GM19463 (cell line): ENCODE results near the gene TIAM2.
A peak's percentile ranks its signal among the peaks of the same experiment; 100 is the strongest.
"Not testable (repeated sequence)": the region's sequence is repeated elsewhere in the genome, so short reads cannot be mapped to it uniquely, and the experiment has no call there.

Source experiments
- ATAC-seq: cut with Tn5 transposase; IDR thresholded peaks from one replicate; pipeline ENCODE4 v1.9.1; 2021; ENCODE audit warnings: mild to moderate bottlenecking, moderate library complexity; ENCODE audit not compliant: unreplicated experiment

TIAM2 gene

DNA sequence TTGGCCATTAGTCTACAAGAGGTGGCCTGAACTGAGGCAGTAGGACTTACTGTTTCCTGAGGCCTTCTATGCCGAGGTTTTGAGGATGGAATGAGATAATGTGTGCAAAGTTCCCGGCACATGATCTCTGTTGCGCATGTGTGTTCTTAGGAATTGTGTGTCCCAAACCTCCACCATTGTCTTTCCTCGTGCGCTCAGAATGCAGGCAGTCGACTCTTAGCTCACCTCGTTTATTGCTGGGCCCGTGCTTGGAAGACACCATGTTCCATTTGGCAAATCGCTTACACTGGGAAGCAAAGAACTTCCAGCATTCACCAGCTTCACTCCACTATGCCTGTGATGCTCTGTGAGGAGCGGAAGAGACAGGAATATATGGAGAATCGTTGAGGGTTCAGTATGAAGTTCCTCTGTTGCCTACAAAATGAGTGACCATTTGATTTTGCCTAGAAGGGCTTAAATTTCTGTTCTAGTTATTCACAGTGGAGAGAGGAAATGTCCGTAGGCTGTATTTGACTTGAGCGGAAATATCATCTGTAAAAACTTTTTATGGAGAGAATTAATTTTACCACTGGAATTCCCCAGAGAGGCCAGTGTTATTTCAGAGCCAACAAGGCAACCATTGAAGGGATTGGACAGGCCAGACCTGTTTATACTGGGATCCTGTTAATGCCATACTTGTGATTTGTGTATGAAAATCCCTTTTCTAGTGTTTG lies 193.0 kb downstream of the TIAM2 start:
- ATAC-seq: no peak

DNA sequence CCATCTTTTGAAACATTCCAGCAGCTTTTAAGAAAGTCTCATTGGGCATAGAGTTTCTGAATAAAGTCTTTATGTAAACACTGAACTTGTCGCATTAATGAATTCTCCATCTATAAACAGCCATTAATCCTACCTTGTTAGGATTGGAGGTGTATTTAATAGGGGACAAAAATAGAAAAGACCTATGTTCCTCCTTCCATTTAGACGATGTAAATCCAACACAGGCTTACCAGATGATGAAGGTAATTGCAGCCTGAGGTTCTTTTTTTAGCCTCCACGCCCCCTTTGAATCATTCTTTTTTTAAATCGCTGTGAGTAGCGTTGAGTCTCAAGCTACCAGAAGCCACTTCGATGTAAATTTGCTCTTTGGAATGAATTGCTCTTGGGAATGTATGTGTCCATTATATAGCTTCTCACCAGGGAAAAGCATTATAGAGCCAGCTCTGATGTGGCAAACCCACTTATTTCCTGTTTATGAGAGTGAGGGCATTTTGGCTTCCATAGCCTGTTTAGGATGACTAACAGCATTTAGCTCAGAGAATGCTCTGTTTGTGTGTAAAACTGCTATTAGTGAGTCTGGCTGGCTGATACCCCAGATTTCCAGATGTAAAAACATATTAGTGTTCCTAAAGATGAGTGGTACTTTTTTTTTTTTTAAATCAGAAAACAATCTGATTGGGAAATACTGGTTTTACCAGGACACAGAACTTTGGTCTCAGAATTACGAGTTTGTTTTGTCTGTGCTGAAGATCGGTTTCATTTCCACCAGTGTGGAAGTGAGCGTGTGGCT lies 193.8 kb downstream of the TIAM2 start:
- no peak for ATAC-seq

DNA sequence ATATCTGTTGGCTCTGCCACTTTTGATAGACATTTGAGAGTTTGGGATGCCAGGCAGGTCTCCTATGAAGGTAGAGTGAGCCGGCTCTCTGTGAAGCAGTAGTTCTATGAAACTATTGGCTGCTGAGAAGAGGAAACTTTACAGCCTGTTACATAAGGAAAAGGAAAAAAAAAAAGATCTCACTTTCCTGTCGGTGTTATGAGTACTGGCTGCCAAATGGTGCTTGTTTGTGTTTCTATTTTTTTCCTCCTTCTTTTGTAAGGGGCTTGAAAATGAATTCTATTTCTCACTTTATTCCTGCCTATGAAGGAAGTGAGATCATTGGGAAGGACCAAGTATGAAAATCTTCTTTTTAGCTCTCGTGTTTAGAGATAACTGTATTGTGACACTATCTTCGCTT lies 195.6 kb downstream of the TIAM2 start:
- ATAC-seq: no peak

DNA sequence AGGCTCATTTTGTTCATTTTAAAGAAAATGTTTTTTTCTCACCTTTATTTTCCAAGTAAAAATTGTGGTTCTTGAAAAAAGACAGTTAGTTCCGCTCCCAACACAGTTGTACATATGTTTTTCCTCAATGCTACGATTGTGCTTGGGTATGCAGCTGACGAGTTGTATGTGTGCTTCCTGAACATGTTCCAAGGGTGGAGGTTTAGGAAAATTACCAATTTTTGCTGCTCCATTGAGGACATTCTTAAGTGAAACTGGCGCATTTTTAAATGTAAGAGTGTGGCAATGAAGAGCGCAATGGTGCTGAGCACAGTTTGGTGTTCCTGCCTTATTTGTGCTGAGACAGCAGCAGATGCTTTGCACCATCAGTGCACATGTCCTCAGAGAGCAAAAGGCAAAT lies 198.4 kb downstream of the TIAM2 start:
- ATAC-seq: no peak

DNA sequence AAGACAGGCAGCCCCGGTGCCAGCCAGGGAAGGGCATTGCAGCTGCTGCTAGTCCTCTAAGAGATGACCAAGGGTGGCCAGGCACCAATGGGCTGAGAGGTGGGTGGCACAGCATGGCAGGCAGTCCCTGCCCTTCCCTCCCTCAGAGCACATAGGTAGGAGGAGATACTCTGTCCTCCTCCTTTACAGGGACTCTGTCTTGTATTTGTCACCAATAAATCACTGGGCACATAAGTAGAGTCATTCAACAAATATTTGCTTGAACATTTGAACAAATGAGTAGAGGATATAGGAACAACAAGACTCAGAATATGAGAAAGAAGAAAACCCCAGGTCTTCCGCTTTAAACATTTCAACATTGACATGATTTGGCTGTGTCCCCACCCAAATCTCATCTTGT lies 199.3 kb downstream of the TIAM2 start:
- no peak for ATAC-seq

DNA sequence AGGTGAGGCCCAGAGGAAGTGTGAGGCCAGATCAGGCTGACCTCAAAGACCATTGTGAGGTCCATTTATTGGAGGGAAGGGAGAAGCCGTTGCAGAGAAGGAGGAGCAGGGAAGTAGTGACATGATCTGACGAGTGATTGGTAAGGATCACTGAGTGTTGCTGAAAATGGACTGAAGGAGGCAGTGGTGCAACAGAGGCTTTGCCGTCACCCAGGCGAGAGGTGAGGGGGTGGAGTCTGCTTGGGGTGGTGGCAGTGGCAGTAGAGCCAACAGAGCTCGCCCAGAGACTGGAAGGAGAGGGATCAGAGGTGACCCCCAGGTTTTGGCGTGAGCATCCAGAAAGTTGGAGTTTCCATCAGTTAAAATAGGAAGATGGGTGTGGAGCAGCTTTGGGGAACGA lies 200.8 kb downstream of the TIAM2 start:
- ATAC-seq: no peak

DNA sequence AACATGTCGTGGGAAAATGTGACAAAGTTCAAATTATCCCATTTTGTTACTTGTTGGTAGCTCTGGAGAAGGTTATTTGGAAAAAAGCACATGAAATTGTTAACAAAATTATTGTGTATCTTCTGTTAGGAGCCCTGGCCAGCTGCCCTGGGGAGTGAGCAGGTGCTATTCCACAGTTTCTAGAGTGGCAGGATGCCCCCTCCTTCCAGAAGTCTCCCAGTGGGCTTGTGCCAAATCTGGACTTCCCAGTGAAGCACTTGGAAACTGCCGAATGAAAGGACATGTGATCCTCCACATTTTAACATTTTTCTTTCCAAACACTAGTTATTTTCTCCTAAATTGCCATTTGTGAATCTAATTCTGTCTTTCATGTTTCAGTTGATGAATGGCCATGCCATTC lies 201.8 kb downstream of the TIAM2 start:
- ATAC-seq: no peak

DNA sequence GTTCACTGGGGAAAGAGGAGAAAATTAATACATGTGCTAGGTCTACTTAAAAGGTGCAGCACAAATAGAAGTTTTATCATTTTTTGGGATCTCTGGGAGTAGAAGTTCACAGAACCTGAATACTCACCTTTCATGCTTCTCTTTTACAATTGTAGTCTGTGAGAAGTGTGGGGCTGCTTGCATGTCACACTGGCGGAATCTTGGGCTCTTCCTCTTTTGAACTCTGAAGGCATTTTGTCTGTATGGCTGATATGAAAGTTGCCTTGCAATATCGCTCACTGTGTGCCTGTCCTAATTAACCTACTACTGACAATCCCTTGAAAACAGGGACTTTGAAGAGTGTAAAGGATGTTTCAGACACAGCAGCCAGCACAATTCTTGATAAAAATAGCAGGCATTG lies 202.8 kb downstream of the TIAM2 start:
- no peak for ATAC-seq

DNA sequence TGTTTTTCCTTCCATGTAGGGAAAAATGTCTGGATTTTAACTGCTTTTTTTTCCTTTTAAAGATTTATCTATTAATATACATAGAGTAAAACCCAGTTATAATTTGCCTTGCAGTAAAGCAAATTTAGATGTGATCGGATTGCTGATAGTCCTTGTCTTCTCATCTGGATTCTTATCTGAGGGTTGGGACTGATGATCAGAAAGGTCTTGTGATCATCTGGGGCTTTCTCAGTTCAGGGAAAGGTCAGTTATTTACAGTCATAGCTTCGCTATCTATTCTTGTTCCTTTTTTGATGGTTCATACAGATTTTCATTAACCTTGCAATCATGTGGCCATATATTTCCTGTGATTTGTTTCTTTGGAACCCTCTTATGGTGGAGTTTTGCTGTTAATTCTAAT lies 204.9 kb downstream of the TIAM2 start:
- ATAC-seq: peak; percentile 77

DNA sequence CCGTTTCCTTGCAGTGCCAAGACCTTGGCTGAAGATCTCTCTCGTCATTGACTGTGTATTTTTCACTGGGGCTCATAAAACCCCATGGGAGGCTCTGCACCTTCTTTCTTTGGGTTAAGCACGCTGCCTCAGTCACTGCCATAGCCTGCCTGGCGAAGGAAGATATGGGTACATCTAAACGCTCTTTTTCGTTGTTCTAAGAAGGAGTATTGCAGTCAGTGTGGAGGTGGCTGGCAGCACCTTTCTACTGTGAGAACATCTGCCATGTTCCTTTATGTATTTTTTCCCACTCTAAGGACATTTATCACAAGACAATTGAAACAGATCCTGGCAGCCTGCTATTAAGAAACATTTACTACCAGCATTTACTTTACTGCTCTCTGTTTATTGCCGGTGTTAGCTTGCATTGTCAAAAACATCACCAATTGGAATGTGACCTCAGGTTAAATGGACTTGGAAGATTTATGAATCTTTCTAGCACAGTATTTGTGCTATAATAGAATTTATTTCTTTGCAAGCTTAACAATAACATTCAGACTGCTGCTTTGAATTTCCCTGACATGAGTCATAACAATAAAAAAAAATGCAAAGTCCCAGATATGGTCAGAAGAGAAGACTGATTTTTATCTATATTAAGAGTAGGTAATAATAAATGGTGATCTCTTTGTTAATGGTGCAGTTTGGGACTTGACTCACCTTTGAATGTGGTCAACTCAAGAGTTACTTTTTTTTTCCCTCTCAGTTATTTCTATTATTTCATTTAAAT lies 206.5 kb downstream of the TIAM2 start:
- peak; percentile 46 for ATAC-seq

DNA sequence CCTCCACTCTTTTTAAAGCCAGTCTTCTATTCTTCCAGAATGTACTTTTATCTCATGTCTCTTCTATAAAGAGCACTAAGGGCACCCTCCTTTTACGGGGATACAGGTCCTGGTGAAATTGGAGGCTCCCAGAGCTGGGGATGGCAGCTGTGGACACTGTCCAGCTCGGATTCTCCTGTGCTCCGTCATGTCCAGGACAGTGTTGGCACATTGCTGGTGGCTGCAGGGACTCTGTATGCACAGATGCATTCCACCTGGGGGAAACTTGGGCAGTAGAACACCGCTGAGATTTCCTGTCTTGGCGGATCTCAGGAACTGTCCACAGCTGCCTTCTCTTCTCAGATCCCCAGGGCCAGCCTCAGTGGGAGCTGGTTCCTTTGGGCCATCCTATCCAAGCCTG lies 212.1 kb downstream of the TIAM2 start:
- ATAC-seq: no peak

DNA sequence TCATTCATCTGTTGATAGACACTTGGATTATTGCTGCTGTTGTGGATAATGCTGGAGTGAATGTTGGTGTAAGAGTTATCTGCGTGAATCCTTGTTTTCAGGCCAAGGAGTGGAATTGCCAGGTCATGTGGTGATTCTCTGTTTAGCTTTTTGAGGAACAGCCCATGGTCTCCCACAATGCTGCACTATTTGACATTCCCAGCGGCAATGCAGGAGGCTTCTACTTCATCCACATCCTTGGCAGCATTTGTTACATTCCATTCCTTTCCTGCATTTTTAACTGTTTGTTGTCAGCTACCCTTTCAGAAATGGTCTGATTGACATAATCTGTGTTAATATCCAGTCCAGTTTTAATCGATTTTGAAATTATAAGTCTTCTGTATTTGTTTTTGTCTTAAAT lies 217.0 kb downstream of the TIAM2 start:
- ATAC-seq: no peak

DNA sequence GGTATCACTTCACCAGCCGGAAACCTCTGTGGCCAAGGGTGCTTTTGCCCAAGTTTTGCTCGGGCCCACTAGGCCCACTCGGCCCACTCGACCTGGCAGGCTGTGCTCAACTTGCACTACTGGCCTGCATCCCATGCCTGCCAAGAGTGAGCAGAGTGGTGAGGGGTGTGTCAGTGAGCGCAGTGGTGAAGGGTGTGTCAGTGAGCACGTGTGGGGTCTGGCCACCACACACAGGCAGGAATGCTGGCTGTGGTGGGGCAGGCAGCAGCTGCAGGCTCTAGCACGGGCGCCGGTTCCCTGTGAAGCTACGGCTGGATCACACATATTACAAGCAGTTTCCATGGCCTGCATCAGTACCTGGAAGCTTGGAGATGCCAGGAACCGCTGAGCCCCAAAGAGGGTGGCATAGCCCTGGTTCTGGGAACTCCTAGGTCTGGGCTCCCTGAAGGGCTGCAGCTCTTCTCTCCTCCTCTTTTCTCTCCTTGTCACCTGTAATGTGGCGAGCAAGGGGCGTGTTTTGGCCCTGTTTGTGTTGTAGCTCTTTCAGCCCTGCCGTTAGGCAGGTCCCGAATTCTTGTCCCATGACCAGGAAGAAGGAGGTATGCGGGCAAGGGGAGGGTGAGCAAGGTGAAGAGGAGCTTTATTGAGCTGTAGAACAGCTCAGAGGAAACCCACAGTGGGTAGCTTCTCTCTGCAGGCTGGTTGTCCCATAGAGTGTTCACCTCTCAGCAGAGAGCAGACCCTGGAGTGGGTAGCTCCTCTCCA lies 217.7 kb downstream of the TIAM2 start:
- ATAC-seq: no peak

DNA sequence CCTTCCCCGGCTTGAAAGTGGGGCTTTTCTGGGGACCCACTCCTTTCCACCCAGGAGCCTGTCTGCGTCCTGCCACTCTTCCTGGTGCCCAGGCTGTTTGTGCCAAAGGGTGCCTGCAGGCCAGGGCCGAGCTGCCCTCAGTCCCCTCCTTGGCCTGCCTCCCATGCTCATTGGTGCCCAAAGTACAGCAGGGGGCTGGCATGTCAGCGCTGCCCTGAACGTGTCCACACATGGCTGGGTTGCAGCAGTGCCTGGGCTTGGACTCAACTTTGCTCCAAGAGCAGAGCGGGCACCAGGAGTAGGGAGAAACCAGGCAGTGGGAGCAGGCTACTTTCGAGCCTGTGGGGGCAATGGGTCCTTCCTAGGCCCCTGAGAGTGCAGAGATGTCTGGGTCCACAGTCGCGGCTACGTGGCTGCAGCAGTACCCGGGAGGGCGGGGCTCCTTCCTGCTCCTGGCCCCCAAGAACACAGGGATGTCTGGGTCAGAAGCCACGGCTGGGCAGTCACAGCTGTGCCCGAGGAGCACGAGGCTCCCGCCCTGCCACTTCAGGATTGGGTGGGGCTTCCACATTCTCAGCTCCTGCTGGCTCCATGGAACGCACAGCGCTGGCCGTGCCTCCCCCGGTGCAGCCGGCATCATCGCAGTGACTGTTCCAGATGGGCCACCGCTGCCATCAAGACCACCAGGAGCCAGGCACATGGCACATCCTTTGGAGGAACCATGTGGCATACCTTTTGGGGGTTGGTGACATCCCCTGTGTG lies 218.7 kb downstream of the TIAM2 start:
- ATAC-seq: no peak

DNA sequence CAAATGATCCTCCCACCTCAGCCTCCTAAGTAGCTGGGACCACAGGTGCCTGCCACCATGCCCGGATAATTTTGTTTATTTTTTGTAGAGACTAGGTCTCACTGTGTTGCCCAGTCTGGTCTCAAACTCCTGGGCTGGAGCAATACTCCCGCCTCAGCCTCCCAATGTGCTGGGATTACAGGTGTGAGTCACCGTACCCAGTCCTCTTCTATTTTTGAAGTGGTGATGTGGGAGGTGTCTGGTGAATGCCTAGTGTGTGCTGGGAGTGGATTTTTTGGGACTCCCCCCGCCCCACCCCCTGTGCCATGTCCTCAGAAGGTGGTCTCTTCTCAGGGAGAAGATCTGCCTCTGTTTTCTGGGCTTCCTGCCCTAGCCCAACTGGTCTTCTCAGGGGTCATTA lies 220.8 kb downstream of the TIAM2 start:
- ATAC-seq: no peak

DNA sequence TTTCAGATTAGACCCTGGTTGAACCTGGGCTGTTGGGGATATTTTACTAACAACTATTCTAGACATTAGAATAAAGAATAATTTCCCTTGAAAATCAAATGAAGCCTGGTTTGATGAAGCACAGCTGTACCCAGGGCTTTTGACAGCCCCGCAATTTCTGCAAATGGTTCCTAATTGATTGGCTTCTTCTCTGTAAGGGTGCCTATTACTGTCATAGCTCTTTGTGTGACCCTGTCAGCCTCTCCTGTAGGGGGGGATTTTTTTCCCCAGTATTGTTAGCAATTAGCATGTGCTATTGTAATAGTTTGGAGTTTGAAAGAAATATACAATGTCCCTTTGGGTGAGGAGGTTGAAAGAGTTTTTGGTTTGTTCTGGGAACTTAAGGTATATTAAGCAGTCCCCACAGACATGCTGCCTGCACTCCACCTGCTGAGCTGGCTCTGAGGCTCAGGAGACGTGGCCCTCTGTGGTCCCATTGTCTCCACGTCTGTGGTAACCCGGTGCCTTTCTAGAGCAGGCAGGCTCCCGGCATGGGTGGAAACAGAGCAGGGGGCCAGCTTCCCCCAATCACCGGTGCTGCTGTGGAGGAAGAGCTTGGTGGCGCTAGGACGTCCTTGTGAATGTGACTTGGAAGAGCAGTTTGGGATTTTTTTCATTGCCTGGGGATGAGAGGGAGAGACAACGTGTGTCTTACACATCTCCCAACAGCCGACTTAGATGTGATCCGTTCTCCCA lies 221.4 kb downstream of the TIAM2 start:
- no peak for ATAC-seq

DNA sequence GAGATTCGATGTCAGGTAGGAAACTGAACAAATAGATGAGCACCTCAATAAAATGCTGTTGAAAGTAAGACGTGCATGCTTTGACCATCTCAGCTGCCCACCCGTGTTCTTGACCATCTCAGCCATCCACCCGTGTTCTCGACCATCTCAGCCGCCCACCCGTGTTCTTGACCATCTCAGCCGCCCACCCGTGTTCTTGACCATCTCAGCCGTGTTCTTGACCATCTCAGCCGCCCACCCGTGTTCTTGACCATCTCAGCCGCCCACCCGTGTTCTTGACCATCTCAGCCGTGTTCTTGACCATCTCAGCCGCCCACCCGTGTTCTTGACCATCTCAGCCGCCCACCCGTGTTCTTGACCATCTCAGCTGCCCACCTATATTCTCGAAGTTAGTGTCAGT lies 223.6 kb downstream of the TIAM2 start:
- ATAC-seq: not testable (repeated sequence)

DNA sequence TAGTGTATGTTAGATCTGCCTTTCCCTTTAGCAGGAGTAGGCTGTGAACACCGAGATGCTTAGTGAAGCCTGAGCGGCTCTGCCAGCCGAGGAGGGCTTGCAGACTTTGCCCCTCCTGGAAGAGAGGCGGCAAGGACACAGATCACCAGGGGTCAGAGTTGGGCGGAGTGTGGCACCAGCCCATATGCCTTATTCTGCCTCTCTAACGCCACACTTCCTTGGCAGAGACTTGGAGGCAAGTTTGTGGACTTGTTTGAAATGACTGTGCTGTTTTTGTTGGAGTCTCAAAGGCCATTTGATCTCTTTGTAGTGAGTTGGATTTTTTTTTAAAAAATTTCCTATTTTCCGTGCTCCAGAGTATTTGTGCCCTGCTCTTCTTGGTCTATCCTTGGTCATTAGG lies 224.2 kb downstream of the TIAM2 start:
- no peak for ATAC-seq

DNA sequence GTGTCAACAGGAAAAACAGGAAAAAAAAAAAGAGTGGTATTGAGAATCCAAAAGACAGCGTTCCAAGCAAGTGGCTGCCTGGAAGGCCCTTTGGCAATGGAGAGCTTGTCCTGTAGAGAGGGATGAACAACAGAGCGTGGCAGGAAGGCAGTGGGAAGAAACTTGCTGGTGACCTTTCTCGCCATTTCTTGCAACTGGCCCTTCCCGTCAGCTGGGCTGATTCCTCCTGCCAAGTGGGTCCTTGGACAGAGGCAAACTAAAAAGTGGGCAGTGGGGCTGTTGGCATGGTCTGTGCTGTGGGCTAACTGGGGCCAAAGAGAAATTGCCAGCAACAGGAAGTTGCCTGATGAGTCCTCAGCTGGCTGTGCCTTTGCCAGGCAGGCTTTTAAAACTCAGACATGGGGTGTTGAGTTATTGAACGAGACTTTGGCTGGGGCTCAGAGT lies 224.8 kb downstream of the TIAM2 start:
- ATAC-seq: no peak

DNA sequence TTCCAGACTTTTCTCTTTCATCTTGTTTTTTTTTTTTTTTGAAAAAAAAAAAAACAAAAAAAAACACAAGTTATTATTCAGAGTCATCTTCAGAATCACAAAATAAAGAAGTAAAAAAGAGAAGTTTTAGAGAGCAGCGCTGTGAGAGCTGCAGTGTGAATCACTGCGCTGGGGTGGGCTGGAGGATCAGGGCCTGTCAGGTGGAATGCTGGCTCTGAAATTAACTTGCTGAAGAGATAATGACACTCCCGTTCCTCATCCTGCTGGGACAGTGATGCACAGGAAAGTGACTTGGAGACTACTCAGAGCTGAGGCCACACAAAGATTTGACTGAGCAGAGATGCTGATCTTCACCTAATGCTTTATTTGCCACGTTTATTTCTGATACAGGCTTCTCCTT lies 226.0 kb downstream of the TIAM2 start:
- ATAC-seq: no peak
